PC-3 (cell line): ENCODE measurements around the gene FLAD1. TPM values are rescaled to one million over a fixed set of nuclear protein-coding genes. Genes with fewer than 3 reads are reported as not detected.

Experiments
- ATAC-seq: fragments of 200-7000 bp; cut with Tn5 transposase; 2 replicates; pipeline ENCODE4 v1.9.1; 2020; ENCODE audit warnings: mild to moderate bottlenecking, moderate library complexity
- BruUV-seq: library from RNA; stranded (reverse); fragments of 400-500 nt; replicated peaks from 2 replicates; lab custom pipeline; 2021; lab: Mats Ljungman, UMichigan
- CTCF ChIA-PET: fragments of 300-600 bp; sonication (Branson Sonifier 250); formaldehyde crosslinking; loops from one replicate; lab custom pipeline; 2022; ENCODE audit warnings: antibody characterized with exemption; lab: Charles Lee
- POLR2A ChIA-PET: fragments of 300-600 bp; sonication (Branson Sonifier 250); formaldehyde crosslinking; loops from one replicate; lab custom pipeline; 2022; ENCODE audit warnings: antibody characterized with exemption; ENCODE audit not compliant: unreplicated experiment; lab: Charles Lee
- DNase-seq: peaks from one replicate; pipeline ENCODE4 v3.0.0-alpha.2; 2015
- H2AFZ ChIP-seq: fragments of 300-600 bp; sonication (generic); 2 replicates; pipeline ENCODE4 v1.6.0; 2016; ENCODE audit warnings: antibody characterized with exemption, low read length
- H3F3A ChIP-seq: fragments of 300-600 bp; sonication (generic); one replicate; pipeline ENCODE4 v1.6.0; 2017; ENCODE audit warnings: antibody characterized with exemption, low read length, control low read depth, mild to moderate bottlenecking; ENCODE audit not compliant: unreplicated experiment
- H3K27ac ChIP-seq: fragments of 300-600 bp; sonication (generic); 2 replicates; pipeline ENCODE4 v1.5.1; 2016; ENCODE audit warnings: mild to moderate bottlenecking, low read length
- H3K27me3 ChIP-seq: fragments of 300-600 bp; sonication (generic); 2 replicates; pipeline ENCODE4 v1.6.1; 2016; ENCODE audit warnings: low read length, mixed read lengths
- H3K36me3 ChIP-seq: fragments of 300-600 bp; sonication (generic); 2 replicates; pipeline ENCODE4 v1.6.1; 2016; ENCODE audit warnings: low read depth, mixed run types, low read length, mixed read lengths
- H3K4me1 ChIP-seq: fragments of 300-600 bp; sonication (generic); 2 replicates; pipeline ENCODE4 v1.5.1; 2016; ENCODE audit warnings: low read length; ENCODE audit not compliant: insufficient read depth
- H3K4me2 ChIP-seq: fragments of 300-600 bp; sonication (generic); 2 replicates; pipeline ENCODE4 v1.6.0; 2016; ENCODE audit warnings: low read length
- H3K4me3 ChIP-seq: fragments of 300-600 bp; sonication (generic); 2 replicates; pipeline ENCODE4 v1.5.1; 2016; ENCODE audit warnings: mild to moderate bottlenecking, low read length, mixed read lengths
- H3K79me2 ChIP-seq: fragments of 300-600 bp; sonication (generic); 2 replicates; pipeline ENCODE4 v1.6.1; 2017; ENCODE audit warnings: low read length, mixed read lengths
- H3K9ac ChIP-seq: fragments of 300-600 bp; sonication (generic); 2 replicates; pipeline ENCODE4 v1.6.0; 2016; ENCODE audit warnings: mild to moderate bottlenecking, low read length
- H3K9me2 ChIP-seq: fragments of 300-600 bp; sonication (generic); replicated peaks from 2 replicates; pipeline ENCODE4 v1.6.1; 2016; ENCODE audit warnings: mixed run types, low read length, mixed read lengths
- H3K9me3 ChIP-seq: fragments of 300-600 bp; sonication (generic); 2 replicates; pipeline ENCODE4 v1.6.1; 2016; ENCODE audit warnings: low read length, mixed read lengths
- H4K20me1 ChIP-seq: fragments of 300-600 bp; sonication (generic); 2 replicates; pipeline ENCODE4 v1.6.1; 2016; ENCODE audit warnings: low read length, mixed read lengths
- CTCF ChIP-seq: fragments of 300-600 bp; sonication (generic); conservative IDR thresholded peaks from 2 replicates; pipeline ENCODE4 v1.5.1; 2017; ENCODE audit warnings: antibody characterized with exemption, low read depth, mild to moderate bottlenecking, low read length
- EZH2 ChIP-seq: fragments of 300-600 bp; sonication (generic); IDR thresholded peaks from one replicate; pipeline ENCODE4 v1.6.1; 2017; ENCODE audit warnings: antibody characterized with exemption, mild to moderate bottlenecking, low read length; ENCODE audit not compliant: unreplicated experiment
- EZH2phosphoT487 ChIP-seq: fragments of 300-600 bp; sonication (generic); IDR thresholded peaks from 2 replicates; pipeline ENCODE4 v1.6.1; 2018; ENCODE audit warnings: mild to moderate bottlenecking, antibody characterized with exemption, low read length, borderline replicate concordance
- intact Hi-C: fragments of 100-400 bp; cut with micrococcal nuclease; formaldehyde crosslinking; loops from 2 replicates; pipeline ENCODE4 v1.9.0; 2023
- total RNA-seq: library from RNA; depleted of rRNA; stranded (reverse); fragments of >200 nt; gene quantifications from 2 replicates; pipeline ENCODE4 v1.2.3, GENCODE V29; 2014

FLAD1 gene
- total RNA-seq, 1 experiment from 2014 or later = 84.0 TPM

- BruUV-seq = no TSS peak
- H3K4me1 ChIP-seq = peaks cover 21% of the 10 kb centered on the region
- H3K27ac ChIP-seq = no peak overlapping the region
- no peaks in the 10 kb centered on the region for H3F3A ChIP-seq
- POLR2A ChIA-PET = interaction anchor here (0.6 to 0.7 kb wide), 2 partner anchors 120 to 124 kb away, joined by 3 read pairs; no protein-coding TSS in a partner anchor
- H3K27me3 ChIP-seq = no peaks in the 10 kb centered on the region
- no peak for ATAC-seq
- H4K20me1 ChIP-seq = no peaks in the 10 kb centered on the region
- no peak overlapping the region for H3K4me3 ChIP-seq
- no peaks in the 10 kb centered on the region for H3K9me3 ChIP-seq
- H3K79me2 ChIP-seq = peaks cover 33% of the 10 kb centered on the region
- TF ChIP-seq EZH2phosphoT487 (no peak), EZH2 (no peak), CTCF (no peak)
- no peaks in the 10 kb centered on the region for H3K9me2 ChIP-seq
- H2AFZ ChIP-seq = no peak overlapping the region
- CTCF ChIA-PET = no interaction called here
- H3K4me2 ChIP-seq = no peak overlapping the region
- H3K9ac ChIP-seq = no peak overlapping the region
- H3K36me3 ChIP-seq = peaks cover 34% of the 10 kb centered on the region
- intact Hi-C loops = loop anchor here (5.0 kb wide), 1 partner anchor 37 kb away; the partner anchor contains the start of gene ADAM15
- no peak for DNase-seq
Observed at GRCh38 chr1:155014709-155015508, 31.8 kb downstream of the FLAD1 start.

GRCh38 chr1:155015527-155016230 lies 32.5 kb downstream of the FLAD1 start:
- H3K9me3 ChIP-seq = no peaks in the 10 kb centered on the region
- DNase-seq = no peak
- ChIA-PET CTCF (no interaction called here), POLR2A (interaction anchor here (0.5 to 0.7 kb wide), 3 partner anchors 119 to 1423 kb away, joined by 3 read pairs; no protein-coding TSS in a partner anchor)
- H4K20me1 ChIP-seq = no peaks in the 10 kb centered on the region
- H2AFZ ChIP-seq = no peak overlapping the region
- H3F3A ChIP-seq = no peaks in the 10 kb centered on the region
- no TSS peak for BruUV-seq
- no peak overlapping the region for H3K27ac ChIP-seq
- intact Hi-C loops = loop anchor here (2.0 to 5.0 kb wide), 2 partner anchors 37 to 55 kb away; partner anchors contain the start of genes ADAM15 and PYGO2
- TF ChIP-seq EZH2phosphoT487 = no peak
- no peak for TF ChIP-seq EZH2
- TF ChIP-seq CTCF = no peak
- peaks cover 30% of the 10 kb centered on the region for H3K36me3 ChIP-seq
- ATAC-seq = no peak
- peaks cover 21% of the 10 kb centered on the region for H3K4me1 ChIP-seq
- H3K4me3 ChIP-seq = no peak overlapping the region
- H3K9ac ChIP-seq = no peak overlapping the region
- H3K9me2 ChIP-seq = no peaks in the 10 kb centered on the region
- H3K4me2 ChIP-seq = no peak overlapping the region
- H3K79me2 ChIP-seq = peaks cover 25% of the 10 kb centered on the region
- H3K27me3 ChIP-seq = no peaks in the 10 kb centered on the region
